K562 (cell line): Measurements from ENCODE around the gene GRIK5. TPM values are rescaled to one million over a fixed set of nuclear protein-coding genes. Genes with fewer than 3 reads are reported as not detected.

ENCODE experiments used
- ATF3 ChIP-seq, 2 experiments: fragments of 450-650 bp in 1 of 2; sonication (generic) in 1 of 2; formaldehyde crosslinking in 1 of 2; IDR thresholded peaks in 1 of 2; conservative IDR thresholded peaks in 1 of 2; 2 replicates each; pipeline versions ENCODE4 v1.6.1 to v1.8.1; 2016 to 2023; ENCODE audit warnings: mild to moderate bottlenecking in 2 of 2, moderate library complexity in 2 of 2, inconsistent platforms in 1 of 2, missing genetic modification reagents in 1 of 2
- CREM ChIP-seq: IDR thresholded peaks from 2 replicates; pipeline ENCODE4 v1.6.1; 2014; ENCODE audit warnings: antibody characterized with exemption, low read depth
- NCOR1 ChIP-seq: fragments of 450-650 bp; IDR thresholded peaks from 2 replicates; pipeline ENCODE4 v1.6.1; 2016; ENCODE audit warnings: mild to moderate bottlenecking, moderate library complexity
- OTX1 ChIP-seq: fragments of 450-650 bp; formaldehyde crosslinking; IDR thresholded peaks from 2 replicates; pipeline ENCODE4 v1.4.0; 2022; ENCODE audit warnings: mild to moderate bottlenecking
- SOX6 ChIP-seq: fragments of 450-650 bp; IDR thresholded peaks from 2 replicates; pipeline ENCODE4 v1.6.1; 2014; ENCODE audit warnings: mild to moderate bottlenecking
- TAF7 ChIP-seq: fragments of 450-650 bp; IDR thresholded peaks from 2 replicates; pipeline ENCODE4 v1.6.1; 2016; ENCODE audit warnings: missing genetic modification characterization, missing compliant biosample characterization
- ZNF124 ChIP-seq: sonication (generic); formaldehyde crosslinking; IDR thresholded peaks from 2 replicates; pipeline ENCODE4 v1.8.1; 2022; ENCODE audit warnings: missing genetic modification reagents
- ZNF316 ChIP-seq: fragments of 450-650 bp; IDR thresholded peaks from 2 replicates; pipeline ENCODE4 v1.6.1; 2016
- ZNF699 ChIP-seq: fragments of 250-450 bp; sonication (Bioruptor Pico); IDR thresholded peaks from 2 replicates; pipeline ENCODE4 v1.8.0; 2021; ENCODE audit warnings: mild to moderate bottlenecking, moderate library complexity; ENCODE audit not compliant: insufficient replicate concordance
- polyA plus RNA-seq, 8 experiments: library from polyadenylated mRNA; depleted of rRNA in 4 of 8; stranded (reverse) in 5 of 8; unstranded in 3 of 8; fragments of >200 nt; fragmentation: Nextera tagmentation in 2 of 8; fragmentation: Illumina TruSeq in 1 of 8; extraction: Ambion mirVana in 2 of 8; extraction: Trizol in 1 of 8; gene quantifications; 2 replicates each; pipeline versions ENCODE4 v1.2.1 to v1.2.3, GENCODE V29; 2011 to 2014; ENCODE audit warnings: inconsistent platforms in 1 of 8, missing spikeins in 1 of 8
- total RNA-seq, 7 experiments: library from RNA; depleted of rRNA in 6 of 7; stranded (reverse); fragments of >200 nt in 6 of 7; fragmentation: Illumina TruSeq in 2 of 7; extraction: Trizol in 2 of 7; gene quantifications; 2 replicates each; pipeline versions ENCODE4 v1.2.1 to v1.2.3, GENCODE V29; 2011 to 2021; ENCODE audit warnings: low replicate concordance in 1 of 7
- TF ChIP-seq, protein P1 (sequence below): fragments of 250-450 bp; sonication (Bioruptor Pico); IDR thresholded peaks from 2 replicates; pipeline ENCODE4 v1.4.0; 2020; ENCODE audit warnings: mild to moderate bottlenecking, moderate library complexity
- TF ChIP-seq, protein P2 (sequence below): fragments of 450-650 bp; IDR thresholded peaks from 2 replicates; pipeline ENCODE4 v1.6.1; 2016; ENCODE audit warnings: mild to moderate bottlenecking, moderate library complexity
- TF ChIP-seq, protein P3 (sequence below): sonication (generic); formaldehyde crosslinking; IDR thresholded peaks from 2 replicates; pipeline ENCODE4 v1.8.0; 2022; ENCODE audit warnings: mild to moderate bottlenecking, missing genetic modification reagents

GRIK5 gene
- total and polyA plus RNA-seq, 9 of the 15 experiments (the other 6 are each of a cell fraction or from before 2014, with no cell fraction given), result 0.04 to 0.55 (median 0.27) TPM; not detected in 2

- TF ChIP-seq, protein P1, sequence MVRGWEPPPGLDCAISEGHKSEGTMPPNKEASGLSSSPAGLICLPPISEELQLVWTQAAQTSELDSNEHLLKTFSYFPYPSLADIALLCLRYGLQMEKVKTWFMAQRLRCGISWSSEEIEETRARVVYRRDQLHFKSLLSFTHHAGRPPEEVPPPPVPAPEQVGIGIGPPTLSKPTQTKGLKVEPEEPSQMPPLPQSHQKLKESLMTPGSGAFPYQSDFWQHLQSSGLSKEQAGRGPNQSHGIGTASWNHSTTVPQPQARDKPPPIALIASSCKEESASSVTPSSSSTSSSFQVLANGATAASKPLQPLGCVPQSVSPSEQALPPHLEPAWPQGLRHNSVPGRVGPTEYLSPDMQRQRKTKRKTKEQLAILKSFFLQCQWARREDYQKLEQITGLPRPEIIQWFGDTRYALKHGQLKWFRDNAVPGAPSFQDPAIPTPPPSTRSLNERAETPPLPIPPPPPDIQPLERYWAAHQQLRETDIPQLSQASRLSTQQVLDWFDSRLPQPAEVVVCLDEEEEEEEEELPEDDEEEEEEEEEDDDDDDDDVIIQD (CRISPR knock-in tag), result no peak
- TF ChIP-seq NCOR1, result no peak; the same call in none of the 2 replicates
- TF ChIP-seq CREM, result 0 out of 2 replicates have a peak, but pooled peaks have one; percentile 6
- TF ChIP-seq, protein P2, sequence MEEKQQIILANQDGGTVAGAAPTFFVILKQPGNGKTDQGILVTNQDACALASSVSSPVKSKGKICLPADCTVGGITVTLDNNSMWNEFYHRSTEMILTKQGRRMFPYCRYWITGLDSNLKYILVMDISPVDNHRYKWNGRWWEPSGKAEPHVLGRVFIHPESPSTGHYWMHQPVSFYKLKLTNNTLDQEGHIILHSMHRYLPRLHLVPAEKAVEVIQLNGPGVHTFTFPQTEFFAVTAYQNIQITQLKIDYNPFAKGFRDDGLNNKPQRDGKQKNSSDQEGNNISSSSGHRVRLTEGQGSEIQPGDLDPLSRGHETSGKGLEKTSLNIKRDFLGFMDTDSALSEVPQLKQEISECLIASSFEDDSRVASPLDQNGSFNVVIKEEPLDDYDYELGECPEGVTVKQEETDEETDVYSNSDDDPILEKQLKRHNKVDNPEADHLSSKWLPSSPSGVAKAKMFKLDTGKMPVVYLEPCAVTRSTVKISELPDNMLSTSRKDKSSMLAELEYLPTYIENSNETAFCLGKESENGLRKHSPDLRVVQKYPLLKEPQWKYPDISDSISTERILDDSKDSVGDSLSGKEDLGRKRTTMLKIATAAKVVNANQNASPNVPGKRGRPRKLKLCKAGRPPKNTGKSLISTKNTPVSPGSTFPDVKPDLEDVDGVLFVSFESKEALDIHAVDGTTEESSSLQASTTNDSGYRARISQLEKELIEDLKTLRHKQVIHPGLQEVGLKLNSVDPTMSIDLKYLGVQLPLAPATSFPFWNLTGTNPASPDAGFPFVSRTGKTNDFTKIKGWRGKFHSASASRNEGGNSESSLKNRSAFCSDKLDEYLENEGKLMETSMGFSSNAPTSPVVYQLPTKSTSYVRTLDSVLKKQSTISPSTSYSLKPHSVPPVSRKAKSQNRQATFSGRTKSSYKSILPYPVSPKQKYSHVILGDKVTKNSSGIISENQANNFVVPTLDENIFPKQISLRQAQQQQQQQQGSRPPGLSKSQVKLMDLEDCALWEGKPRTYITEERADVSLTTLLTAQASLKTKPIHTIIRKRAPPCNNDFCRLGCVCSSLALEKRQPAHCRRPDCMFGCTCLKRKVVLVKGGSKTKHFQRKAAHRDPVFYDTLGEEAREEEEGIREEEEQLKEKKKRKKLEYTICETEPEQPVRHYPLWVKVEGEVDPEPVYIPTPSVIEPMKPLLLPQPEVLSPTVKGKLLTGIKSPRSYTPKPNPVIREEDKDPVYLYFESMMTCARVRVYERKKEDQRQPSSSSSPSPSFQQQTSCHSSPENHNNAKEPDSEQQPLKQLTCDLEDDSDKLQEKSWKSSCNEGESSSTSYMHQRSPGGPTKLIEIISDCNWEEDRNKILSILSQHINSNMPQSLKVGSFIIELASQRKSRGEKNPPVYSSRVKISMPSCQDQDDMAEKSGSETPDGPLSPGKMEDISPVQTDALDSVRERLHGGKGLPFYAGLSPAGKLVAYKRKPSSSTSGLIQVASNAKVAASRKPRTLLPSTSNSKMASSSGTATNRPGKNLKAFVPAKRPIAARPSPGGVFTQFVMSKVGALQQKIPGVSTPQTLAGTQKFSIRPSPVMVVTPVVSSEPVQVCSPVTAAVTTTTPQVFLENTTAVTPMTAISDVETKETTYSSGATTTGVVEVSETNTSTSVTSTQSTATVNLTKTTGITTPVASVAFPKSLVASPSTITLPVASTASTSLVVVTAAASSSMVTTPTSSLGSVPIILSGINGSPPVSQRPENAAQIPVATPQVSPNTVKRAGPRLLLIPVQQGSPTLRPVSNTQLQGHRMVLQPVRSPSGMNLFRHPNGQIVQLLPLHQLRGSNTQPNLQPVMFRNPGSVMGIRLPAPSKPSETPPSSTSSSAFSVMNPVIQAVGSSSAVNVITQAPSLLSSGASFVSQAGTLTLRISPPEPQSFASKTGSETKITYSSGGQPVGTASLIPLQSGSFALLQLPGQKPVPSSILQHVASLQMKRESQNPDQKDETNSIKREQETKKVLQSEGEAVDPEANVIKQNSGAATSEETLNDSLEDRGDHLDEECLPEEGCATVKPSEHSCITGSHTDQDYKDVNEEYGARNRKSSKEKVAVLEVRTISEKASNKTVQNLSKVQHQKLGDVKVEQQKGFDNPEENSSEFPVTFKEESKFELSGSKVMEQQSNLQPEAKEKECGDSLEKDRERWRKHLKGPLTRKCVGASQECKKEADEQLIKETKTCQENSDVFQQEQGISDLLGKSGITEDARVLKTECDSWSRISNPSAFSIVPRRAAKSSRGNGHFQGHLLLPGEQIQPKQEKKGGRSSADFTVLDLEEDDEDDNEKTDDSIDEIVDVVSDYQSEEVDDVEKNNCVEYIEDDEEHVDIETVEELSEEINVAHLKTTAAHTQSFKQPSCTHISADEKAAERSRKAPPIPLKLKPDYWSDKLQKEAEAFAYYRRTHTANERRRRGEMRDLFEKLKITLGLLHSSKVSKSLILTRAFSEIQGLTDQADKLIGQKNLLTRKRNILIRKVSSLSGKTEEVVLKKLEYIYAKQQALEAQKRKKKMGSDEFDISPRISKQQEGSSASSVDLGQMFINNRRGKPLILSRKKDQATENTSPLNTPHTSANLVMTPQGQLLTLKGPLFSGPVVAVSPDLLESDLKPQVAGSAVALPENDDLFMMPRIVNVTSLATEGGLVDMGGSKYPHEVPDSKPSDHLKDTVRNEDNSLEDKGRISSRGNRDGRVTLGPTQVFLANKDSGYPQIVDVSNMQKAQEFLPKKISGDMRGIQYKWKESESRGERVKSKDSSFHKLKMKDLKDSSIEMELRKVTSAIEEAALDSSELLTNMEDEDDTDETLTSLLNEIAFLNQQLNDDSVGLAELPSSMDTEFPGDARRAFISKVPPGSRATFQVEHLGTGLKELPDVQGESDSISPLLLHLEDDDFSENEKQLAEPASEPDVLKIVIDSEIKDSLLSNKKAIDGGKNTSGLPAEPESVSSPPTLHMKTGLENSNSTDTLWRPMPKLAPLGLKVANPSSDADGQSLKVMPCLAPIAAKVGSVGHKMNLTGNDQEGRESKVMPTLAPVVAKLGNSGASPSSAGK, result peak; percentile 81
- TF ChIP-seq ZNF124 (CRISPR knock-in tag), result no peak
- peak; percentile 17; the same call in 1 of the 2 replicates for TF ChIP-seq SOX6
- no peak for TF ChIP-seq TAF7
- TF ChIP-seq ZNF316, result peak; percentile 93
- no peak for TF ChIP-seq ZNF699 (CRISPR knock-in tag)
- no peak for TF ChIP-seq OTX1 (CRISPR knock-in tag)
- TF ChIP-seq, protein P3, sequence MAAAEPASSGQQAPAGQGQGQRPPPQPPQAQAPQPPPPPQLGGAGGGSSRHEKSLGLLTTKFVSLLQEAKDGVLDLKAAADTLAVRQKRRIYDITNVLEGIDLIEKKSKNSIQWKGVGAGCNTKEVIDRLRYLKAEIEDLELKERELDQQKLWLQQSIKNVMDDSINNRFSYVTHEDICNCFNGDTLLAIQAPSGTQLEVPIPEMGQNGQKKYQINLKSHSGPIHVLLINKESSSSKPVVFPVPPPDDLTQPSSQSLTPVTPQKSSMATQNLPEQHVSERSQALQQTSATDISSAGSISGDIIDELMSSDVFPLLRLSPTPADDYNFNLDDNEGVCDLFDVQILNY (CRISPR knock-in tag), result no peak
- TF ChIP-seq ATF3 (IDR thresholded peaks at IDR 0.05), result 0 out of 2 replicates have a peak, but pooled peaks have one; percentile 15
- TF ChIP-seq ATF3 (CRISPR knock-in tag; conservative IDR thresholded peaks at IDR 0.05), result no peak
These were observed 51.4 kb downstream of the GRIK5 start (continued) for GRCh38 chr19:42018503-42019193.
